ENCODE measurements around the gene EPS8L3.

- TF ChIP-seq CTCF (conservative IDR thresholded peaks at IDR 0.05; ENCODE audit: low read depth, low read length) (no peak), EZH2 (IDR thresholded peaks at IDR 0.05; ENCODE audit: borderline replicate concordance, low read depth, low read length, poor library complexity, severe bottlenecking) (no peak)
These were observed 22.4 kb upstream of the EPS8L3 start for GRCh38 chr1:109786112-109786480.

Data from A673 (cell line).